ENCODE data around the gene CFAP410. TPM values are rescaled to one million over a fixed set of nuclear protein-coding genes. Genes with fewer than 3 reads are reported as not detected.

The CFAP410 gene
- polyA plus RNA-seq, 1 of the 3 experiments (the other 2 are of a cell fraction), result 18.0 TPM

DNA sequence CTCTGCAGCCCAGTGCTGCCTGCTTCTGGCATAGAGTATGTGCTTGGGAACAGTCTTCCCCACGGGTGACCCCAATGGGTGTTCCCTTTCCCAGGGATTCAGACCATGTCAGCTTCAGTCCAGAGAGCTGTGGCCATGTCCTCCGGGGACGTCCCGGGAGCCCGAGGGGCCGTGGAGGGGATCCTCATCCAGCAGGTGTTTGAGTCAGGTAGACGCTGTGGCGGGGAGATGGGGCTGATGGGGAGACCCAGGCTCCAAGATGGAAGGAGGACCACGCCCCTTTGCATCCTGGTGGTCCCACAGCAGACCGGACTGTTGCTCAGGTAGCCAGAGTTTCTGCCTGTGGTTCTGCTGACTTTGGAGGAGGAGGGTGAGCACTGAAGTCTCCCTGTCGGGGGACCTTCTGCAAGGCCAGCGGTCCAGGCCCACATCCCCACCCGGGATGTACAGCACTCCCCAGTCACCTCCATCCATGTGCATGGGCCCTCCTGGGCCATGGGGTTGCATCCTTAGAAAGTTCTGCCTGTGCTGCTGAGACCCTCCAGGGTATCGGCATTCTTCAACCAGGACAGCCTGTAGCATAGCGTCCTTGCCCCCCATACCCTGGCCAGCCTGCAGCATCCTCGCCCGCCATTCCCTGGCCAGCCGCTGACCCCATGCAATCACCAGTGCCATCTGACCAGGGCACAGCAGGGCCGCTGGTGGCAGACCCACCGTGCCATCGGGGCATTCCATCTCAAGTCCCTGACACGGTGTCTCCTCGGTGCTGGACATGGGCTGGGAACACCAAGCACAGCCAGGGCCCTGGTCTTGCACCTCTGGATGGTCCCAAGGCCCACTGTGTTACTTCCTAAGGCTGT, 50.7 kb downstream of the CFAP410 start:
- Histone ChIP-seq H4K20me1 (ENCODE audit: insufficient read depth) (no peaks in the 10 kb centered on the region), H3K27ac (ENCODE audit: low read depth in 2 of 2, low read length in 1 of 2) (no peak overlapping the region), H3K4me1 (ENCODE audit: control insufficient read depth in 1 of 2, insufficient read depth in 2 of 2, low read depth in 1 of 2, low read length in 1 of 2) (no peaks in the 10 kb centered on the region), H3K36me3 (replicated peaks in 1 of 2; ENCODE audit: control insufficient read depth in 1 of 2, insufficient read depth in 2 of 2, low read length in 1 of 2) (no peaks in the 10 kb centered on the region), H3K9me3 (no peaks in the 10 kb centered on the region), H3K9ac (no peak overlapping the region), H3K4me2 (no peak overlapping the region), H3K9me2 (no peaks in the 10 kb centered on the region), H3K4me3 (ENCODE audit: low read depth in 2 of 2, low read length in 1 of 2) (no peak overlapping the region), H3K27me3 (ENCODE audit: insufficient read depth) (no peaks in the 10 kb centered on the region), H3K79me2 (ENCODE audit: insufficient read depth) (no peaks in the 10 kb centered on the region), H2AFZ (ENCODE audit: low read depth) (no peak overlapping the region), H3F3A (replicated peaks; ENCODE audit: insufficient read depth) (no peaks in the 10 kb centered on the region)
- TF ChIP-seq TEAD4 (IDR thresholded peaks at IDR 0.05; ENCODE audit: borderline replicate concordance, insufficient read depth) (no peak), NRF1 (IDR thresholded peaks at IDR 0.05; ENCODE audit: low read depth, low read length) (no peak), MEF2A (IDR thresholded peaks at IDR 0.05; ENCODE audit: borderline replicate concordance, low read depth) (no peak), SMC3 (IDR thresholded peaks at IDR 0.05; ENCODE audit: low read depth, low read length) (no peak), MXI1 (IDR thresholded peaks at IDR 0.05; ENCODE audit: low read depth, low read length) (no peak), ELF1 (IDR thresholded peaks at IDR 0.05) (no peak), FOXM1 (IDR thresholded peaks at IDR 0.05; ENCODE audit: low read depth) (no peak), TAF1 (IDR thresholded peaks at IDR 0.05; ENCODE audit: borderline replicate concordance, low read depth, low read length) (no peak), TCF12 (IDR thresholded peaks at IDR 0.05) (no peak), POLR2AphosphoS5 (IDR thresholded peaks at IDR 0.05; ENCODE audit: low read depth, low read length) (no peak), JUND (IDR thresholded peaks at IDR 0.05) (no peak), EZH2phosphoT487 (IDR thresholded peaks at IDR 0.05; ENCODE audit: borderline replicate concordance, low read depth) (no peak), NFIC (IDR thresholded peaks at IDR 0.05; ENCODE audit: borderline replicate concordance) (no peak), RXRA (IDR thresholded peaks at IDR 0.05; ENCODE audit: borderline replicate concordance, low read depth) (no peak)
- TF ChIP-seq, protein P1, sequence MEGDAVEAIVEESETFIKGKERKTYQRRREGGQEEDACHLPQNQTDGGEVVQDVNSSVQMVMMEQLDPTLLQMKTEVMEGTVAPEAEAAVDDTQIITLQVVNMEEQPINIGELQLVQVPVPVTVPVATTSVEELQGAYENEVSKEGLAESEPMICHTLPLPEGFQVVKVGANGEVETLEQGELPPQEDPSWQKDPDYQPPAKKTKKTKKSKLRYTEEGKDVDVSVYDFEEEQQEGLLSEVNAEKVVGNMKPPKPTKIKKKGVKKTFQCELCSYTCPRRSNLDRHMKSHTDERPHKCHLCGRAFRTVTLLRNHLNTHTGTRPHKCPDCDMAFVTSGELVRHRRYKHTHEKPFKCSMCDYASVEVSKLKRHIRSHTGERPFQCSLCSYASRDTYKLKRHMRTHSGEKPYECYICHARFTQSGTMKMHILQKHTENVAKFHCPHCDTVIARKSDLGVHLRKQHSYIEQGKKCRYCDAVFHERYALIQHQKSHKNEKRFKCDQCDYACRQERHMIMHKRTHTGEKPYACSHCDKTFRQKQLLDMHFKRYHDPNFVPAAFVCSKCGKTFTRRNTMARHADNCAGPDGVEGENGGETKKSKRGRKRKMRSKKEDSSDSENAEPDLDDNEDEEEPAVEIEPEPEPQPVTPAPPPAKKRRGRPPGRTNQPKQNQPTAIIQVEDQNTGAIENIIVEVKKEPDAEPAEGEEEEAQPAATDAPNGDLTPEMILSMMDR (IDR thresholded peaks at IDR 0.05), result no peak
- TF ChIP-seq, protein P2, sequence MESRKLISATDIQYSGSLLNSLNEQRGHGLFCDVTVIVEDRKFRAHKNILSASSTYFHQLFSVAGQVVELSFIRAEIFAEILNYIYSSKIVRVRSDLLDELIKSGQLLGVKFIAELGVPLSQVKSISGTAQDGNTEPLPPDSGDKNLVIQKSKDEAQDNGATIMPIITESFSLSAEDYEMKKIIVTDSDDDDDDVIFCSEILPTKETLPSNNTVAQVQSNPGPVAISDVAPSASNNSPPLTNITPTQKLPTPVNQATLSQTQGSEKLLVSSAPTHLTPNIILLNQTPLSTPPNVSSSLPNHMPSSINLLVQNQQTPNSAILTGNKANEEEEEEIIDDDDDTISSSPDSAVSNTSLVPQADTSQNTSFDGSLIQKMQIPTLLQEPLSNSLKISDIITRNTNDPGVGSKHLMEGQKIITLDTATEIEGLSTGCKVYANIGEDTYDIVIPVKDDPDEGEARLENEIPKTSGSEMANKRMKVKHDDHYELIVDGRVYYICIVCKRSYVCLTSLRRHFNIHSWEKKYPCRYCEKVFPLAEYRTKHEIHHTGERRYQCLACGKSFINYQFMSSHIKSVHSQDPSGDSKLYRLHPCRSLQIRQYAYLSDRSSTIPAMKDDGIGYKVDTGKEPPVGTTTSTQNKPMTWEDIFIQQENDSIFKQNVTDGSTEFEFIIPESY (IDR thresholded peaks at IDR 0.05; ENCODE audit: borderline replicate concordance, low read depth), result no peak
- TF ChIP-seq, protein P3, sequence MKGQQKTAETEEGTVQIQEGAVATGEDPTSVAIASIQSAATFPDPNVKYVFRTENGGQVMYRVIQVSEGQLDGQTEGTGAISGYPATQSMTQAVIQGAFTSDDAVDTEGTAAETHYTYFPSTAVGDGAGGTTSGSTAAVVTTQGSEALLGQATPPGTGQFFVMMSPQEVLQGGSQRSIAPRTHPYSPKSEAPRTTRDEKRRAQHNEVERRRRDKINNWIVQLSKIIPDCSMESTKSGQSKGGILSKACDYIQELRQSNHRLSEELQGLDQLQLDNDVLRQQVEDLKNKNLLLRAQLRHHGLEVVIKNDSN (IDR thresholded peaks at IDR 0.05; ENCODE audit: borderline replicate concordance, low read depth), result no peak
- no peak for DNase-seq
- CTCF ChIA-PET, result interaction anchor here (3.2 kb wide), 1 partner anchor 10 kb away, joined by 21 read pairs; no protein-coding TSS in a partner anchor
- 67% methylated on average over 8 of the region's 23 CpGs for WGBS (ENCODE audit: low lambda C conversion rate)
- POLR2A ChIA-PET, result no interaction called here
